Loucy (cell line): ENCODE measurements around the gene HECA.

Experiments used
- H2AFZ ChIP-seq: fragments of 200-600 bp; sonication (generic); 2 replicates; pipeline ENCODE4 v1.6.0; 2016; ENCODE audit warnings: antibody characterized with exemption, mild to moderate bottlenecking, low read length, moderate library complexity
- H3F3A ChIP-seq: fragments of 200-600 bp; 2 replicates; pipeline ENCODE4 v1.6.0; 2016; ENCODE audit warnings: antibody characterized with exemption, low read depth, mild to moderate bottlenecking
- H3K27me3 ChIP-seq: fragments of 200-600 bp; sonication (generic); 2 replicates; pipeline ENCODE4 v1.6.1; 2014; ENCODE audit warnings: low read length, mild to moderate bottlenecking; ENCODE audit not compliant: insufficient read depth, poor library complexity, severe bottlenecking
- H3K36me3 ChIP-seq: fragments of 200-600 bp; sonication (generic); 2 replicates; pipeline ENCODE4 v1.6.1; 2016; ENCODE audit warnings: low read length; ENCODE audit not compliant: insufficient read depth
- H3K4me1 ChIP-seq: fragments of 200-600 bp; sonication (generic); 2 replicates; pipeline ENCODE4 v1.5.1; 2014; ENCODE audit warnings: low read length, mild to moderate bottlenecking; ENCODE audit not compliant: insufficient read depth, poor library complexity, severe bottlenecking
- H3K4me2 ChIP-seq: fragments of 200-600 bp; sonication (generic); 2 replicates; pipeline ENCODE4 v1.6.0; 2014; ENCODE audit warnings: antibody characterized with exemption, low read length, low read depth, mild to moderate bottlenecking; ENCODE audit not compliant: poor library complexity, severe bottlenecking
- H3K4me3 ChIP-seq: fragments of 200-600 bp; sonication (generic); 2 replicates; pipeline ENCODE4 v1.5.1; 2014; ENCODE audit warnings: low read length, mild to moderate bottlenecking, mixed read lengths; ENCODE audit not compliant: poor library complexity, severe bottlenecking
- H3K79me2 ChIP-seq: fragments of 200-600 bp; sonication (generic); 2 replicates; pipeline ENCODE4 v1.6.1; 2014; ENCODE audit warnings: low read length; ENCODE audit not compliant: insufficient read depth
- H3K9ac ChIP-seq: fragments of 200-600 bp; sonication (generic); 2 replicates; pipeline ENCODE4 v1.6.0; 2014; ENCODE audit warnings: mild to moderate bottlenecking, low read depth, low read length, moderate library complexity; ENCODE audit not compliant: poor library complexity, severe bottlenecking
- H3K9me2 ChIP-seq: fragments of 200-600 bp; sonication (generic); replicated peaks from 2 replicates; pipeline ENCODE4 v1.6.1; 2016; ENCODE audit warnings: low read depth, low read length, mixed read lengths
- H3K9me3 ChIP-seq: fragments of 200-600 bp; sonication (generic); 2 replicates; pipeline ENCODE4 v1.6.1; 2014; ENCODE audit warnings: mild to moderate bottlenecking, antibody characterized with exemption, low read length, low read depth; ENCODE audit not compliant: insufficient read depth
- H4K20me1 ChIP-seq: fragments of 200-600 bp; sonication (generic); 2 replicates; pipeline ENCODE4 v1.6.0; 2014; ENCODE audit warnings: antibody characterized with exemption, low read length, mild to moderate bottlenecking; ENCODE audit not compliant: insufficient read depth, poor library complexity, severe bottlenecking
- EZH2phosphoT487 ChIP-seq: fragments of 200-600 bp; IDR thresholded peaks from 2 replicates; pipeline ENCODE4 v1.6.1; 2018; ENCODE audit warnings: antibody characterized with exemption, mild to moderate bottlenecking, moderate library complexity, borderline replicate concordance
- TF ChIP-seq, protein P1 (sequence below): fragments of 200-600 bp; sonication (generic); conservative IDR thresholded peaks from 2 replicates; pipeline ENCODE4 v1.5.1; 2014; ENCODE audit warnings: mild to moderate bottlenecking, antibody characterized with exemption, low read length

The HECA gene

DNA sequence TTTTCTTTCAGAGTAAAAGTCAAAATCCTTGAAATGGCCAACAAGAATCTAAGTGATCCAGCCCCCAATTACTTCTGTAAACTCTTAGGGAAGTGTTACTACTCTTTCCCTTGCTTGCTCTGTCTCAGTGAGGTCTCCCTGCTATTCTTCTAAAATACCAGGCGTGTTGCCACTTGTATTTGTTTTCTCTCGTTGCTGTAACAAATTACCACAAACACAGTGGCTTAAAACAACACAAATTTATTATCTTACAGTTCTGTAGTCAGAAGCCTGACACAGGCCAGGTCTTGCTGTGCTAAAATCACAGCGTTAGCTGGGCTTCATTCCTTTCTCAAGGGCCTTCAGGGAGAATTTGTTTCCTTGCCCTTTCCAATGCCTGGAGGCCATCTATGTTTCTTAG is 59.9 kb downstream of the HECA start:
- no peaks in the 10 kb centered on the region for H3K9me2 ChIP-seq
- no peaks in the 10 kb centered on the region for H3K36me3 ChIP-seq
- no peaks in the 10 kb centered on the region for H3F3A ChIP-seq
- H3K4me1 ChIP-seq, result peaks cover 7% of the 10 kb centered on the region
- H3K79me2 ChIP-seq, result no peaks in the 10 kb centered on the region
- no peak overlapping the region for H3K4me3 ChIP-seq
- H3K9me3 ChIP-seq, result no peaks in the 10 kb centered on the region
- H3K4me2 ChIP-seq, result no peak overlapping the region
- no peak overlapping the region for H2AFZ ChIP-seq
- no peaks in the 10 kb centered on the region for H4K20me1 ChIP-seq
- no peaks in the 10 kb centered on the region for H3K27me3 ChIP-seq
- H3K9ac ChIP-seq, result no peak overlapping the region
- TF ChIP-seq, protein P1, sequence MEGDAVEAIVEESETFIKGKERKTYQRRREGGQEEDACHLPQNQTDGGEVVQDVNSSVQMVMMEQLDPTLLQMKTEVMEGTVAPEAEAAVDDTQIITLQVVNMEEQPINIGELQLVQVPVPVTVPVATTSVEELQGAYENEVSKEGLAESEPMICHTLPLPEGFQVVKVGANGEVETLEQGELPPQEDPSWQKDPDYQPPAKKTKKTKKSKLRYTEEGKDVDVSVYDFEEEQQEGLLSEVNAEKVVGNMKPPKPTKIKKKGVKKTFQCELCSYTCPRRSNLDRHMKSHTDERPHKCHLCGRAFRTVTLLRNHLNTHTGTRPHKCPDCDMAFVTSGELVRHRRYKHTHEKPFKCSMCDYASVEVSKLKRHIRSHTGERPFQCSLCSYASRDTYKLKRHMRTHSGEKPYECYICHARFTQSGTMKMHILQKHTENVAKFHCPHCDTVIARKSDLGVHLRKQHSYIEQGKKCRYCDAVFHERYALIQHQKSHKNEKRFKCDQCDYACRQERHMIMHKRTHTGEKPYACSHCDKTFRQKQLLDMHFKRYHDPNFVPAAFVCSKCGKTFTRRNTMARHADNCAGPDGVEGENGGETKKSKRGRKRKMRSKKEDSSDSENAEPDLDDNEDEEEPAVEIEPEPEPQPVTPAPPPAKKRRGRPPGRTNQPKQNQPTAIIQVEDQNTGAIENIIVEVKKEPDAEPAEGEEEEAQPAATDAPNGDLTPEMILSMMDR, result no peak
- TF ChIP-seq EZH2phosphoT487, result no peak

DNA sequence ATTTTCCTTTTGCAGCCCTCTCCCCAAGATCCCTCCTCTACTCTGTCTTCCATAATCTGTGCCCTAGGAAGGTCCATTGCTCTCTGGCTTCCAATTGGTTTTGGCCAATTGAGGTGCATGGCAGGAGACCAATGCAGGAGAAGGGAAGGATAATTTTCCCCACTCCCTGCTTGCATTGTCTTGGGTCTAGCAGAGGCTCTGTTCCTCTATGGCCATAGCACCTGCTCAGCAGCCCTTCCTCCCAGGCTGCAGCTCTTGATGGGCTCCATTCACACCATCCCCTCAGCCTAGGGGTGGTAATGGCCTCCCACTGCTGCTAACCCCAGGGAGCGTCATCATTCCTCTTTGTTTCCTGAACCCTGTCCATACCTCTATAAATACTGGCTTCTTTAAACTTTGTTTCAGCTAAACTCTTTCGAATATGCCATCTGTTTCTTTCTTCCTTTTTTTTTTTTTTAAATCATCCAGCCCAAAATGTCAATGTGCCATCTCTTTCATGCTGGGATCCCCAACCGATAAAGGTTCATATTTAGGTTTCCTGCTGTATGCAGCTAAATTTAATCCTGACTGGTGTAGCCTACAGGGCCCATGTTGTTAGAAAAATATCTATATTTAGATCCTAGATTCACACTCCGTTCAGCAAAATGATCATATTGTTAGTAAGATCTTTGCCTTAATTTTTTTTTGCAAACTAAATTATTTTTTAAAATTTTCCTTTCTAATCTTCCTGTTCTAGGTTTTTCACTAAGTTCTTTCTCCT is 63.8 kb downstream of the HECA start:
- Histone ChIP-seq H3K4me3 (no peak overlapping the region), H3K9me2 (no peaks in the 10 kb centered on the region), H3K27me3 (no peaks in the 10 kb centered on the region), H3K36me3 (no peaks in the 10 kb centered on the region), H4K20me1 (no peaks in the 10 kb centered on the region), H2AFZ (no peak overlapping the region), H3K4me2 (no peak overlapping the region), H3K4me1 (peaks cover 7% of the 10 kb centered on the region), H3K79me2 (no peaks in the 10 kb centered on the region), H3K9me3 (no peaks in the 10 kb centered on the region), H3F3A (no peaks in the 10 kb centered on the region), H3K9ac (no peak overlapping the region)
- TF ChIP-seq, protein P1, result no peak
- no peak for TF ChIP-seq EZH2phosphoT487

DNA sequence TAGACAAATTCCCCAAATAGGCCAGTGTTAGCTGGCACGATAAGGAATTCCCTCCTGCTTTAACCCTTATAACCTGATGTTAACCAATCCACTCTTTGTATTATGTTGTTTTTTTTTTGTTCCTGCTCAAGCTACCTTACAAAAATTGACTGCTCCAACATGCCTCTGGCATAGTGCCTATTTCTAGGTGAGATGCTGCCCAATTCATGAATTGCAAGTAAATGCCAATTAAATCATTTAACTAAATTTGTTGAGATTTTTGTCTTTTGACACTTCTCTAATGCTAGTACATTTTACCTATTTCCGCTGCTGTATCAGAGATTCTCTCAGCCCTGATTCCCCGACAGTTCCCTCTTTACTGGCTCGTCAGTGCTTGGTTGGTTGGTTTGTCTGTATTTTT is 66.5 kb downstream of the HECA start:
- Histone ChIP-seq H3K9me3 (peaks cover 5% of the 10 kb centered on the region; the same call in 1 of the 2 replicates), H3K9me2 (no peaks in the 10 kb centered on the region), H3K79me2 (no peaks in the 10 kb centered on the region), H3K9ac (no peak overlapping the region), H2AFZ (no peak overlapping the region), H3K4me2 (no peak overlapping the region), H3K4me1 (peaks cover 7% of the 10 kb centered on the region), H3F3A (no peaks in the 10 kb centered on the region), H3K36me3 (no peaks in the 10 kb centered on the region), H3K27me3 (no peaks in the 10 kb centered on the region), H4K20me1 (no peaks in the 10 kb centered on the region), H3K4me3 (no peak overlapping the region)
- TF ChIP-seq EZH2phosphoT487, result no peak
- TF ChIP-seq, protein P1, result no peak
